ENCODE measurements around the gene AHRR. TPM values are rescaled to one million over a fixed set of nuclear protein-coding genes. Genes with fewer than 3 reads are reported as not detected.
"Not testable (repeated sequence)": the region's sequence is repeated elsewhere in the genome, so short reads cannot be mapped to it uniquely, and the experiment has no call there.

Gene AHRR
- 18.7 and 20.0 TPM in 2 replicates for total RNA-seq

DNA sequence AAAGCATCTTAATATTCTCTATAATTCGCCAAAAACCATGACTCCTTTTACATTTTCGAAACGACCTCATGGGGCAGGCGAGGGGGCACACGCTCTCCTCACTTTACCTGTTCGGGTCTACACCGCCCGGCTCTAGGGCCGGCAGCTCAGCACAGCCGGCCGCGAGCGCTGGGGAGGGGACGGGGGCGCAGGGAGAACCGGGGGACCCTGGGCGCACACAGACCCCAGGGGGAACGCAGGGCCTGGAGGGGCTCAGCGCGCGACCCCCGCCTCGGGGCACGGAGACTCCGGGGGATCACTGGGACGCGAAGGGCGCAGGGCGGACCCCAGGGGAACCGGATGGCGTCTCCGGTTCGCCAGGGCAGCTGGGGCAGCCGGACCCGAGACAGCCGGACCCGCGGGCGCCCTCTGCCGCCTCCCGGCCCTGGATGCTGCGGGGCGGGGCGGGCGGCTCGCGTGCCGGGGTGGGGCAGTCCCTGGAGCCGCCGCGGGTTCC, at the start of gene AHRR:
Gene AHRR (plus strand): TSS at position 485 of the 496 bp plus-strand sequence. CDS start 22,189 bp downstream, outside the sequence.
- intact Hi-C loops (cut with micrococcal nuclease), result loop anchor here (1.0 to 5.0 kb wide), 3 partner anchors 101 to 206 kb away; no protein-coding TSS in a partner anchor

DNA sequence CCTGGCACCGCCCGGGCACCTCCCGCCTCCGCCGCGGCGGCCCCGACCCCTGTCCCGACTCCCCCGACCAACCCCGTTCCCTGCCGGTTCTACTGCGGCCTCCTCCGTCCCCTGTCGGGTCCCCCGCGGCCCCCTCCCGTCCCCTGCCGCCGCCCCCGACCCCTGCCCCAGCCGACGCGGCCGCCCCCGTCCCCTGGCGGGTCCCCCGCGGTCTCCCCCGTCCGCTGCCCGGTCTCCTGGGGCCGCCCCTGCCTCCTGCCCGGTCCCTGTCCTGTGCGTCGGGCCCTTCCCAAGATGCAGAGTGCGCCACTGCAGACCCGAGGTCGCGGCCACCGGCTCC, 49.7 kb upstream of the AHRR start:
- intact Hi-C loops (cut with micrococcal nuclease), result loop anchor here (1.0 to 5.0 kb wide), 11 partner anchors 27 to 1529 kb away; partner anchors contain the start of genes CEP72, EXOC3 and NDUFS6

DNA sequence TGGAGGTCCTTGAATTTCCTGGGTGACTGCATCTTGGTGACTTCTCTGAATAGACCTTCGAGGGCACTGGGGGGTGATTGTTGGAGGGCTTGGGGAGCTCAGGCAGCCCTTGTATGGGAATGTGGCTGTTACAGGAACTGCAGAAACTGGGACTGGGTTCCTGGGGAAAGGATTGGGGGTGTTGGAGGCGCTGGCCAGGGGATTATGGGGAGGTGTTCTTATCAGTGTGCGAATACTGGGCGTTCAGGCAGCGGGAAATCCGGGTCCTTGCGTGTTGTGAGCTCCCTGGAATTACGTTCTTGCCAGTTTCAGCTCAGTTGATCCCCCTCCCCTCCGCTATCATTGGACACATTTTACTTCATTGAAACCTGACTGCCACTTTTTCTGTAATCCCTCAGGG, 48.4 kb upstream of the AHRR start:
- intact Hi-C loops (cut with micrococcal nuclease), result loop anchor here (5.0 kb wide), 2 partner anchors 154 to 184 kb away; no protein-coding TSS in a partner anchor

DNA sequence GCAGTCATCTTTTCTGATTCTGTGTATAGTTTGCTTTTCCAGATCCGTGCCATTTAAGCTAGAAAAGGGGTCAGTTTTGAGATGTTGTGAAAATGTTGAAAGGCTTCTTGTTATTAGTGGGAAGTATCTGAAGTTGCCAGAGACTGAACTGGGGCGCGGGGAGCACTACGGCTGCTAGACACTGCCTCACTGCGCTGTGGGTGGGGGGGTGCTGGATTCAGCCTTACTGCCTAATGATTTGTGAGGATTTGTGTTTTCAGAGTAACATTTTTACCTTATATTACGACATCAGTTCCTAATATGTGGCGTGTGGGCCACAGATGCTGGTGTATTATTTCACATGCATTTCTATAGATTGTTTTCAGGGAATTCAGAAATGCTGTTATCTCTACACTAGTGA, 48.0 kb upstream of the AHRR start:
- intact Hi-C loops (cut with micrococcal nuclease), result loop anchor here (5.0 kb wide), 2 partner anchors 154 to 184 kb away; no protein-coding TSS in a partner anchor

DNA sequence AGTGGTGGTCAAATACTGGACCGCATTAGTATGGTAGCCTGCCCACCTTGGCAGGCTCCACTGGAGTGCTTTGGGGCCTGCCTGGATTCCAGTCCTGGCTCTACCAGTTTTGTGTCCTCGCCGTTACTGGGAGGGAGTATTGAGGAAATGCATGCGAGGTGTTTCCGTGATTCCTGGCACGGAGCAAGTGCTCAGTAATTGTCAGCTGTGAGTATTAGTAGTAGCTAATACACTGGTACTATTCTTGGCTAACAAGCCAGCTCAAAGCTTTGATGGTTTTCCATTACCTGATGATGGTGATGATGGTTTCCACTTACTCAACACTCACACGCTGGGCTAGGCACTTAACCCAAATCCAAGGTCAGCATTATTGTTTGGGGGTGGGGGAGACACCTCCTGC, 47.2 kb upstream of the AHRR start:
- intact Hi-C loops (cut with micrococcal nuclease), result loop anchor here (5.0 kb wide), 2 partner anchors 153 to 183 kb away; no protein-coding TSS in a partner anchor

DNA sequence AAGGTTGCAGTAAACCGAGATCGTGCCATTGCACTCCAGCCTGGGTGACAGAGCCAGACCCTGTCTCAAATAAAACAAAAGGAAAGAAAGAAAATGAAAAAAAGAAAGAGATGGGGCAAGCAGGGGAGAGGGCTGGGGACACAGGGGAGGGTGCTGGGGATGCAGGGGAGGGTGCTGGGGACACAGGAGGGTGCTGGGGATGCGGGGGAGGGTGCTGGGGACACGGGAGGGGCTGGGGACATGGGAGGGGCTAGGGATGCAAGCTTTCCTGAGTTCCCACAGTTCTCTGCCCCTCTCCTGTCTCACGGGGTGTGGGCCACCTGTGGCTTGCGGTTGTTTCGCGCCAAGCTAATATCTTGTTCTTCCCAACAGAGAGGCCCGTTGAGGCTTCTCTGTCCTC, 42.9 kb upstream of the AHRR start:
- intact Hi-C loops (cut with micrococcal nuclease), result no loop called here

DNA sequence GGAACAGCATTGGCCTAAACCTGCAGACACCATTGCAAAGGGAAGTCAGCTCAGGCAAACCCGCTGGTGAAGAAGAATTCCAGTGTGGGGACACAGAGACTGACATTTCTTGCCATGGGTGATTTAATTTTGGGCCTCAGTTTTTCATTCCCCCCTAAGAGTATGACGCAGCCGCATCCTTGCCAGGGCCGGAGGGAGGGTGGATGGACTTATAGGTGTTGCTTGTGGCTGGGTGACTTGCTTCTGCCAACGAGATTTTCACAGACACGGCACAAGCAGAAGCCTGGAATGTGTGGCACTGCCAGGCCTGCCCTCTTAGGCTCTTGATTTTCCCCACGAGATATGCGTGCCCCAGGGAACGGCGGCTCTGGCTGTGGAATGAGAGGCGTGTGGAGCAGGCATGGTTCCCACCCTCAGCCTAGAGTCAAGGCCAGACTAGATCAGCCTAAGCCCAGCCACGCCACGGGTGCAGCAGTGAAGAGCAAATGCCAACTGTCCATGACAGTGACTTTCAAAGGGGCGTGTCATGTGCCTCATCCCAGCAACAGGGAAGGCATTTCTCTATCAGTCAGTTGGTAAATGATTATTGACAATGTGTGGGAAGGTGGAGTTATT, 42.4 kb upstream of the AHRR start:
- intact Hi-C loops (cut with micrococcal nuclease), result not testable (repeated sequence)

DNA sequence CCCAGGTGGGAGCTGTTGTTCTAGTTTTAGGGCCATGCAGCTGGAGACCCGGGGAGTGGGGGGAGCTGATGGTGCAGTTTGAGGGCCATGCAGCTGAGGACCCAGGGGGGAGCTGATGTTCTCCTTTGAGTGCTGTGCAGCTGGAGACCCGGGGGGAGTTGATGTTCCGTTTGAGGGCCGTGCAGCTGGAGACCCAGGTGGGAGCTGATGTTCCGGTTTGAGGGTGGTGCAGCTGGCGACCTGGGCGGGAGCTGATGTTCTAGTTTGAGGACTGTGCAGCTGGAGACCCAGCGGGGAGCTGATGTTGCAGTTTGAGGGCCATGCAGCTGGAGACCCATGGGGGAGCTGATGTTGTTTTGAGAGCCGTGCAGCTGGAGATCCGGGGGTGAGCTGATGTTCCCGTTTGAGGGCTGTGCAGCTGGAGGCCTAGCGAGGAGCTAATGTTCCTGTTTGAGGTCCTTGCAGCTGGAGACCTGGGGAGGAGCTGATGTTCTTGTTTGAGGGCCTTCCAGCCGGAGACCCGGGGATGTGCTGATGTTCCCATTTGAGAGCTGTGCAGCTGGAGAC, 35.4 kb upstream of the AHRR start:
- intact Hi-C loops (cut with micrococcal nuclease), result no loop called here

DNA sequence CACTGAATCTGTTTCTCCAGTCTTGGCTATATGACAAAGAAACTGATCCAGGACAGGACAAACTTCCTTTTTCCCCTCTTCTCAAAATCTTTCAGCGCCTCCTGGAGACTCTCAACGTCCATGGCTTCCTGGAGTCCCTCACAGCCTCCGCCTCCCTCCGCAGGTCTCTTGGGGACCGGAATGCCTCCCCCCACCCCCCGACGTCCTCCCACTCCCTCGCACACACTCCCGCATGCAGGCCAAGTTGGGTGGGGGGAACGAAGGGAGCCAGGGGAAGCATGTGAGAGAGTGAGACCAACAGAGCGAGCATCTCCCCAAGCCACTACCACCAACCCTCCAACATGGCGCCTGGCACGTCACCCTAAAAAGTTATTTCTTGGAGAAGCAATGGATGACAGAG, 31.3 kb upstream of the AHRR start:
- intact Hi-C loops (cut with micrococcal nuclease), result not testable (repeated sequence)

DNA sequence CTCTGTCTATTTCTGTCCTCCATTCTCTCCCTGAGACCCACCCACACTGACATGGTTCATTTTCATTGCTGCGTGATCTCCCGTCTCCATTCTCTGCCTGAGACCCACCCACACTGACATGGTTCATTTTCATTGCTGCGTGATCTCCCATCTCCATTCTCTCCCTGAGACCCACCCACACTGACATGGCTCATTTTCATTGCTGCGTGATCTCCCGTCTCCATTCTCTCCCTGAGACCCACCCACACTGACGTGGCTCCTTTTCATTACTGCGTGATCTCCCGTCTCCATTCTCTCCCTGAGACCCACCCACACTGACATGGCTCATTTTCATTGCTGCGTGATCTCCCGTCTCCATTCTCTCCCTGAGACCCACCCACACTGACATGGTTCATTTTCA, 30.2 kb upstream of the AHRR start:
- intact Hi-C loops (cut with micrococcal nuclease), result not testable (repeated sequence)

DNA sequence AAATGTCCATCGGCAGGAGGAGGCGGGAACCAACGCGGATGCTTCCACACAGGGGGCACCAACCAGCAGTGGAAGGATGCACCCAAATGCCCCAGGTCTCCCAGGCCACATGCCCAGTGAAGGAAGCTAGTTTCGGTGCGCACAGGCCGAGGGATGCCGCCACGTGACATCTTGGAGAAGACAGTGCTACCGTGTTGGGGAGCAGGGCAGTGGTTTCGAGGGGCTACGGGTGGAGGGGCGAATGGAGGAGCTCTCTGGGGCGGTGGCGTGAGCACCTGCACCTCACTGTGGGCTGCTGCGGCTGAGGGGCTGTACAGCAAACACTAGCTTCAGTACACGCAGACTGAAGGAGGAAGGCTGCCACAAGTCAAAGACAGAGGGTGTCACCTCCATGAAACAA, 26.7 kb upstream of the AHRR start:
- intact Hi-C loops (cut with micrococcal nuclease), result not testable (repeated sequence)

DNA sequence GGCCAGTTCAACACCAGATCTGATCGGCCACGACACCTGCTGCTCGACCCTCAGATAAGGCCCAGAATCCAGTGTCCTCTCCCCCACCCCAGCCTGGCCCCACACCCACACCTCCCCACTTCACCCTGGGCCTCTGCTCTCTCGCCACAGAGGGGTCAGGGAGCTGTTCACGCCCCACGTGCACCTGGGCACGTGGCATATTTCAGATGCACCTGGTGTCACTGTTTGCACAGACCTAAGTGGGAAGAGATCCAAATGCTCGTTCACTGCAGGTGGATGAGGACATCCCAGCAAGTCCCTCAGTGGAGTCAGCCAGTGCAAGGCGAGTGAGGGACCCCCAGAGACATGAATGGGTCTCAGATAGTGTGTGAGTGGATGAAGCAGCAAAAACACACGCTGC, 25.3 kb upstream of the AHRR start:
- intact Hi-C loops (cut with micrococcal nuclease), result not testable (repeated sequence)

DNA sequence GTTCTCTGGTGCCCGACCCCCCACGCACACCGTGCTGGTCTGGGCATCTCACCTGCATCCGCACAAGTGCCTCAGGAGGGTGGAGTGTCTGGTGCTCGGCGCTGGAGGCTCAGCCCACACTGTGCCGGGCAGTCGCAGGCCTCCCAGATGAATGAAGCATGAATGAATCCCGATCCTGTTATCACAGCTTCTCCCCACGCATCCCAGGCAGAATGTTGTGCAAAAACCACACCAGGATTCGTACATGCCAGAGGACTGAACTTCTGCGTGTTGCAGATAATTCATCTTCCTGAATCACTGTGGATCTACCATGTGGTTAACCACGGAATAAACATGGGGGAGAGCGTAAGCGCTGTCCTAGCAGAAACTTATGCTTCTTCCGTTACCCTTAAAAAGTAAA, 24.6 kb upstream of the AHRR start:
- intact Hi-C loops (cut with micrococcal nuclease), result not testable (repeated sequence)

DNA sequence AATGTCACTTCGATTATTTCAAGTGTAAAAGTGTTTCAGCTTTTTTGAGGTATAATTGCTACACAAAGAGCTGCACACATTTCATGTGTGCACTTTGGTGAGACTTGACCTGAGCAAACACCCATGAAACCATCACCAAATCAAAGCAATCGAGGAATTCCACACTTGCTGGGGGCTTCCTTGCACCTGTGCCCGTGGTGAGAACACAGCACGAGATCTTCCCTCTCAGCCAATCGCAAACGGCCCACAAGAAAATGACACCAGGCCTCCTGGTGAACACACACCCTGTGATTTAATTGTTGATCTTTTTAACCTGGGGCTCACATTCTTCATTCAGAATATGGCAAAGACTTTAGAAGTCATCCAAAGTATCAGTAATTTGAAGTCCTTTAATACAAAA, 24.1 kb upstream of the AHRR start:
- intact Hi-C loops (cut with micrococcal nuclease), result not testable (repeated sequence)

DNA sequence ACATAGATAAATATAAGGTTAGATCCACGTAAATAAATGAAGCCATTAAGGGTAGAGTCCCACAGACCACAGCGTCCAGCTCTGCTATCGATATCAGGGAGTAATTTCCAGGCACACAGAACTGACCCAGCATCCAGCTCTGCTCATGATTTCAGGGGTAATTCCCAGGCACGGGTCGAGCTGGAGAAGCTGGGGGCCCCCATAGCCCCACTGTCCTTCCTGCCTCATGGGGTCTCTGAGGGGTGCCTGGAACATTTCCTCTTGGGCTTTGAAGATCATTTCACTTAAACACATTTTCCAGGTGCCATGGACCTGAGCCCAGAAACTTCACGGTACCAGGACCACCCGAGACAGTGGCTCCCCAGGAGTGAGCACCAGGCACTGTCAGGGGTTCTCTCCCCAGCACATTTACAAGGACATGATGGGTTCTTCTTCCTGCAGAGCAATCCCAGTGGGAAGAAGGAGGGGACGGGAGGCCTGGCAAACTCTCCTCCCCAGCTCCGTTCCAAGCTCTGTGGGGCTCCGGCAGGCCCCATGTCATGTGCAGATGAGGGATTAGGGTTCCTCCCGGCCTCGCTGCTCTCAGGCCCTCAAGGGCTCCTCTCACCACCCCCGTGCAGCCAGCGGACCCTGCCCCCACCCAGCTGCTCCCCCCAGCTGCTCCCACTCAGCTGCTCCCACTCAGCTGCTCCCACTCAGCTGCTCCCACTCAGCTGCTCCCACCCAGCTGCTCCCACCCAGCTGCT, 23.4 kb upstream of the AHRR start:
- intact Hi-C loops (cut with micrococcal nuclease), result not testable (repeated sequence)

DNA sequence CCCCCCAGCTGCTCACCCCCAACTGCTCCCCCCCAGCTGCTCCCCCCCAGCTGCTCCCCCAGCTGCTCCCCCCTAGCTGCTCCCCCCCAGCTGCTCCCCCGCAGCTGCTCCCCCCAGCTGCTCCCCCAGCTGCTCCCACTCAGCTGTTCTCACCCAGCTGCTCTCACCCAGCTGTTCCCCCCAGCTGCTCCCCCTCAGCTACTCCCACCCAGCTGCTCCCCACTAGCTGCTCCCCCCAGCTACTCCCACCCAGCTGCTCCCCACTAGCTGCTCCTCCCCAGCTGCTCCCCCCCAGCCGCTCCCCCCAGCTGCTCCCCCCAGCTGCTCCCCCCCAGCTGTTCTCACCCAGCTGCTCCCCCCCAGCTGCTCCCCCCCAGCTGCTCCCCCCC, 22.8 kb upstream of the AHRR start:
- intact Hi-C loops (cut with micrococcal nuclease), result no loop called here

DNA sequence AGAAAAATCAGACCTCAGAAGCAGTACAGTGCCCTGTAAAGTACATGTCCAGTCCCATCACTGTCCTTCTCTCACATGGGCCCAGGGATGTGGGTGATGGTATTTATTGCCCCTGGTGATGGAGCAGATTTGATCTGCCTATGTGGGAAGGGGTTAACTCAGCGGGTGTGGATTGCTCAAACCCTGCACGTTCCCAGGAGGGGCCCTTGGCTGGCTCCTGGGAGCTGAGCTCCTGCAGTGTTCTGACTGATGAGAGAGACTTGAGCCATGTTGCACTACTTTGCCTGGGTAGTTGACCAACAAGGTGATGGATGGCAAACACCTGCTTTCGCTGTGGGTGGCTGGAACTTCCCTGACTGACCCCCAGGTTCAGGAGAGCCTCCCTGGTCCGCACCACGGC, 21.6 kb upstream of the AHRR start:
- intact Hi-C loops (cut with micrococcal nuclease), result not testable (repeated sequence)

DNA sequence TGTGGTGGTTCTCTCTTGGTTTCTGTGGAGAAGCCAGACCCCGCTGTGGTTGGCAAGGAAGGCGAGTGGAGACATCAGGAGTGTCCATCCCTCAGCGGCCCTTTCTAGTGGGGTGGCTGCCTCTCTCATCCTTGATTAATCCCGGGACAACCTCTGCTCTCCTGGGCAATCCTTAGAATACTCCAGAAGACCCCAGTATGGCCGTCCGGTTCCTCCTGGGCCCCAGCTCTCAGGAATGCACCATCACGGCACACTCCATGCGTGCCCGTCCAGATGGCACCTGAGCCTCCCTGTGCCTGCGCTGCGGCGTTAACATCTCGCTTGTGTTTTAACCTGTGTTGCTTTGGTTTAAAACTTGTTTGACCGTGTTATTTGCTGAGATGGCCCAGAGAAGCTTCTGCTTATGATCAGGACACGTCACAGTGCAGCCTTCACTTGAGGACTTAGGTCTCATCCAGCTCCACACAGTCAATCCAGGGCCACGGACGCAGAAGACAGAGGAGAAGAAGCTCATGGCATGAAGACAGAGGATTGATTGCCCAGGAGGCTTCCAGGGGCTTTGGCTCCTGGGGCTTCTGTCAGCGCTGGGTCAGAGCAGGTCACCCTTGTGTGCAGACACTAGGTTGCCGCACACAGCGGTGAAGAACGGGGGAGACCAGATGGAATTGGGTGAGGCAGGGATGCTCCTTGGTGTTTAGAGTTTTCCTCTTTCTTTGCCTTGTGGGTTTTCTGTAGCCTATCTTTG, 20.7 kb upstream of the AHRR start:
- intact Hi-C loops (cut with micrococcal nuclease), result not testable (repeated sequence)

DNA sequence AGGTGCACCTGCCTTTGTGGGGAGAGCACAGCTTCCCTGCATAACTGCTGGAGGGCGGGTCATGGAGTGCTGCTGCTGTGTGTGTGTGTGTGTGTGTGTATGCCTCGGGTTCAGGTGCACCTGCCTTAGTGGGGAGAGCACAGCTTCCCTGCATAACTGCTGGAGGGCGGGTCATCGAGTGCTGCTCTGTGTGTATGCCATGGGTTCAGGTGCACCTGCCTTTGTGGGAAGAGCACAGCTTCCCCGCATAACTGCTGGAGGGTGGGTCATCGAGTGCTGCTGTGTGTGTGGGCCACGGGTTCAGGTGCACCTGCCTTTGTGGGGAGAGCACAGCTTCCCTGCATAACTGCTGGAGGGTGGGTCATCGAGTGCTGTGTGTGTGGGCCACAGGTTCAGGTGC, 19.1 kb upstream of the AHRR start:
- intact Hi-C loops (cut with micrococcal nuclease), result not testable (repeated sequence)

DNA sequence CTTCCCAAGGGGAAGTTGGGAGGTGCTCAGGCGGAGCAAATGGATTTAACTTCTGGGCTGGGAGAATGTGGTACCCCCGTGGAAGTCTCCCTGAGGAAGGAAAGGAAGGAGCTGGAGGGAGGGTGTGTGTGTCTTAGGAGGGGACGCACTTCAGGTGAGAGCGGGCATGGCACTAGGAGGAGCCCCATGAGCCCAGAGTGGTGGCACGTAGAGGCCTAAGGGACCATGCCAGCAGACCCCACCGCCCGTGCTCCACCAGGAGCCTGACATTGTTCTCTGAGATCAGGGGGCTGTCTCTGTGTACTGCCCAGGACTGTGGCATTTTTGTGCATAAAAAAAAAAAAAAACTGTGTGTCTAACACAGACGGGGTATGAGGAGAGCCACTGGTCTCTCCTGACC, 18.5 kb upstream of the AHRR start:
- intact Hi-C loops (cut with micrococcal nuclease), result no loop called here

DNA sequence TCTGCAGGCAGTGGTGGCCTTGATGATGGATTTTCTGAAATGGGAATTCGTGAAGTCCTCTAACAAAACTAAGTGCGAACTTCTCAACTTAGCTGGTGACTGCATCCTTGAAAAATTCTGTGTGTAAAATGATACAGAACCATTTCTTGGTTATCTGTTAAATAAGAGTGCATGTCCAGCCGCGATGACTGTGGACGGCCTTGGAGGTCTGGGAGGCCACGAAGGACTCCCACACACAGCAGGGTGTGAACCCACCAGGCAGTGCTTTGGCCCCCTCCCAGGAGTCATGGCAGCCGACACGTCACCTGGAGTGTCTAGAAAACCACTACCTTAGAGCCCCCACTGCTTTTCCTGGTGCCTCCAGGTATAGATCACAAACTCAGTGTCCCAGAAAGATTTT, 17.8 kb upstream of the AHRR start:
- intact Hi-C loops (cut with micrococcal nuclease), result not testable (repeated sequence)

DNA sequence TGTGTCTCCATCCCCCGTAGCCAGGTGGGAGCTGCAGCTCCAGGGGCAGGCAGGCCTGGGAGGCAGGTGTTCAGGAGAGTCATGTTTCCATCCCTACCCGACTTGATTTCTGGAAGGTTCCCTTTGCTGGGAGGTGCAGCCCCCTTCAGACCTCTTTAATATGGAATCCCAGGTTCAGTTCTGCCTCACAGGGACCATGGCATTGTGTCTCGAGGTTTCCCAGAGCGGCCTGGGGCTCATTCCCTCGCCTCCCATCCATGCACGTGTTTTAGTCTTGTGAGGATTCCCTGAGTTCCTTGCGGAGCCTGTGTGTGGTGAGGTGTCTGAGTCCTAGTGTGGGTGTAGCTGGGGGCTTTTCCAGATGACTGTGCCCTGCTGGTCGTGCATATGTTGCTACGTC, 16.5 kb upstream of the AHRR start:
- intact Hi-C loops (cut with micrococcal nuclease), result no loop called here

Data from T-helper 1 cell treated with Interleukin-12 subunit alpha and Interleukin-12 subunit beta and Interleukin-4 antibody, amounts not matched to agents 30 ng/mL and 1 ng/mL, for 36 hours (primary cell).